T47D (cell line): ENCODE results near the gene SCTR.

Experiments used
- DNase-seq, 2 experiments: peaks; one replicate each; pipeline versions ENCODE4 v3.0.0 to v3.0.0-alpha.2; 2011 to 2012; ENCODE audit warnings: low read depth in 1 of 2, low spot score in 1 of 2
- JUND ChIP-seq: IDR thresholded peaks from 2 replicates; pipeline ENCODE4 v1.6.1; 2012; ENCODE audit warnings: low read depth
- in situ Hi-C: cut with HindIII; loops from 2 replicates; pipeline ENCODE4 v1.10.0; 2016; ENCODE audit warnings: low sequenced_read_pairs, low pct_unique_long_range_greater_than_20kb

SCTR gene

GRCh38 chr2:119482481-119483394, 41.5 kb downstream of the SCTR start:
- no peak for DNase-seq
- in situ Hi-C loops = no loop called here
- TF ChIP-seq JUND = no peak

- no peak for DNase-seq
- TF ChIP-seq JUND = no peak
- in situ Hi-C loops = no loop called here
These were observed 42.5 kb downstream of the SCTR start for GRCh38 chr2:119481501-119482455.

- no peak for TF ChIP-seq JUND
- in situ Hi-C loops = no loop called here
- no peak for DNase-seq
These were observed 43.6 kb downstream of the SCTR start for GRCh38 chr2:119480718-119481142.

GRCh38 chr2:119480184-119480583, 44.1 kb downstream of the SCTR start:
- TF ChIP-seq JUND = no peak
- in situ Hi-C loops = no loop called here
- DNase-seq = no peak

GRCh38 chr2:119478978-119479295, 45.3 kb downstream of the SCTR start:
- no peak for DNase-seq
- in situ Hi-C loops = no loop called here
- no peak for TF ChIP-seq JUND

- in situ Hi-C loops = no loop called here
- TF ChIP-seq JUND = no peak
- no peak for DNase-seq
These were observed 45.9 kb downstream of the SCTR start for GRCh38 chr2:119478188-119478977.

- no peak for TF ChIP-seq JUND
- in situ Hi-C loops = no loop called here
- no peak for DNase-seq
These were observed 47.2 kb downstream of the SCTR start for GRCh38 chr2:119477113-119477505.

- in situ Hi-C loops = no loop called here
- DNase-seq = peak; percentile 27 to 56
- TF ChIP-seq JUND = no peak
These were observed 47.8 kb downstream of the SCTR start for GRCh38 chr2:119476301-119477112.

GRCh38 chr2:119475857-119476244, 48.4 kb downstream of the SCTR start:
- DNase-seq = no peak
- TF ChIP-seq JUND = no peak
- in situ Hi-C loops = no loop called here

GRCh38 chr2:119475225-119475856, 48.9 kb downstream of the SCTR start:
- no peak for DNase-seq
- in situ Hi-C loops = no loop called here
- TF ChIP-seq JUND = no peak
